Measurements from ENCODE around the gene ATP5MC3.

ATP5MC3 gene

GRCh38 chr2:175167792-175168563 is 13.5 kb downstream of the ATP5MC3 start, which contains the start of gene ATF2:
TSS of gene ATF2 (minus strand) at chr2:175168203. CDS start at chr2:175136443, 31,760 bp downstream.
- DNase-seq (ENCODE audit: low spot score): peak; percentile 100

- DNase-seq (ENCODE audit: low spot score): peak; percentile 52
Observed at GRCh38 chr2:175167076-175167791, 14.3 kb downstream of the ATP5MC3 start.

DNA sequence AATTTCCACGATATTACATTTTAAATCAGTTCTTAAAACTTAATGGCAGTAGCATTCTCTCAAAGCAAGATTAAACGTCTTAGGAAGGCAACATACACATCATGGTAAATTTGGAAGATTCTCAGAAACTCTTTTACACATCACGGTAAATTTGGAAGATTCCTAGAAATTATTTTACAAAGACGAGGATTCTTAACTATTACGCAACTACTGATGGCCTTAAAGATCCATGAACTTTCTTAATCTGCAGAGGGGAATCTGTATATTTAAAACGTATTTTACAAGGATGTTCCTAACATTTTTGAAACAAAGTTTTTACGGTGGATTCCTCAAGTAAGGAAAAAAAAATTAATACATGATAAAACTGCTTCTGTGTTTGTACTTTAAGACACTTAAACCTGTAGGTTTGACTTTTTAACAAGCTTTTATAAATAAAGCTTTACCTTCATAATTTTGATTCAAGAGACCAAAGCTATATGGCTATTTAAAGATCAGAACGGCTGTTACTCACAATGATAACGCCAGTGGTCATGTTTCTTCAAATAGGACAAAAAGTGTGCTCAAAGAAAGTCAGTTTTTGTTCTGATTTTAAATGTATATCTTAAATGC is 15.2 kb downstream of the ATP5MC3 start:
- DNase-seq (ENCODE audit: low spot score): no peak

DNA sequence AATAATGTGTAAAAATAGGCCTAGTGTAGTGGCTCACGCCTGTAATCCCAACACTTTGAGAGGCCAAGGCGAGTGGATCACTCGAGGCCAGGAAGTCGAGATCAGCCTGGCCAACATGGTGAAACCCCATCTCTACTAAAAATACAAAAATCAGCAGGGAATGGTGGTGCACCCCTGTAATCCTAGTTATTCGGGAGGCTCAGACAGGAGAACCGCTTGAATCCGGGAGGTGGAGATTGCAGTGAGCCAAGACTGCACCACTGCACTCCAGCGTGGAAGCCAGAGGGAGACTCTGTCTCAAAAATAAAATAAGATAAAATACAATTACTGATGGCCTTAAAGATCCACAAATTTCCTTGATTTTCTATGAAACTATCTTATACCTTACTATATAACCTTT is 17.3 kb downstream of the ATP5MC3 start:
- no peak for DNase-seq (ENCODE audit: low spot score)

- no peak for DNase-seq (ENCODE audit: low spot score)
Observed at GRCh38 chr2:175158894-175159293, 22.6 kb downstream of the ATP5MC3 start.

GRCh38 chr2:175156534-175156933 is 25.0 kb downstream of the ATP5MC3 start:
- no peak for DNase-seq (ENCODE audit: low spot score)

- DNase-seq (ENCODE audit: low spot score): peak; percentile 75
Observed at GRCh38 chr2:175154661-175155082, 26.8 kb downstream of the ATP5MC3 start.

DNA sequence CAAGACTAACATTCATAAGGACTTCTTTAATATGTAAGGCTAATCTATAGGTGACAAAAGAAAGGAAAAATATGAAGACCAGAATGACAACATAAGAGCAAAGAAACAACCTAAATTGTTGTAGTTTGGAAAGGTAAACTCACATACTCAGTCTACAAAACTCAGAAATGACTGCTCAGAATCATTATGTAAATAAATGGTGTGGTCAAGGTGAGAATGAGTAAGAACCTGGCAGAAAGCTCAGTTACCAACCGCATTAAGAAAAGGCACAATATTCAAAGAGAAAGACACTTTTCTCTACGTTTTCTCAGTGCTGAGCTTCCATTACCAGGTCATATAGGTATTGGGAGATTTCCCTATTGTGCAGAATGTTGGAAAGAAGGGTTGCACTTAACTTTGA is 29.3 kb downstream of the ATP5MC3 start:
- DNase-seq (ENCODE audit: low spot score): peak; percentile 28

DNA sequence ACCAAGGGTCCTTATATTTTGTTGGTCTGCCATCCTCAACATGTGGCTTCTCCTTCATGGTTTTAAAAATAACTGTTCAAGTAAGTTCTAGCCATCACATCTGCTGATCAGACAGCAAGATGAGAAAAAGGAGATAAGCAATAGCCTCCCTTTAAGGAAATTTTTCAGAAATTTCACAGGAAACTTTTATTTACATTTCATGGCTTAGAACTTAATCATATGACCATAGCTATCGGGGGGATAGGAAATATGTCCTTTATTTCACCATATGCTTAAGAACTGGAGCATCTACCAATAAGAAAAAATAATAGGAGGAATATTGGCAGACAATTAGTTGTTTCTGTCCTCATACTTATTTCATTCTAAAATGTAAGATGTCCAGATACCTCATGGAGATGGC is 29.7 kb downstream of the ATP5MC3 start:
- no peak for DNase-seq (ENCODE audit: low spot score)

DNA sequence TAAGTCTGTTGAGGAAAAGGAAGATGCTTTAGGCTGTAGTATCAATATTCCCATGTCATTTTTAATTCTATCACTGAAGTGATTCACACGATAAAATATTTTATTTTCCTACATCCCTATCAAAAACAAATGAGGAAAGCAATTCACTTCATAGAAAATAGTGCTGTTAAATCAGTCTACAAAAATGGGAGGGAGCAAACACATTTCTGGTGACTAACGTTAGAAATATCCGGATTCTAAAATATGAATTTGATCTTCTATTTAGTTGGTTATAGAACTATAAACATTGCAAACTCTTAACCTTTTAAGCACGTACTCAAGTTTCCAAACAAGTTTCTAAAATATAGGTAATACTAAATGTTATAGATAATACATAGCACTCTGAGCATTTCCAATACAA is 34.3 kb downstream of the ATP5MC3 start:
- DNase-seq (ENCODE audit: low spot score): no peak

DNA sequence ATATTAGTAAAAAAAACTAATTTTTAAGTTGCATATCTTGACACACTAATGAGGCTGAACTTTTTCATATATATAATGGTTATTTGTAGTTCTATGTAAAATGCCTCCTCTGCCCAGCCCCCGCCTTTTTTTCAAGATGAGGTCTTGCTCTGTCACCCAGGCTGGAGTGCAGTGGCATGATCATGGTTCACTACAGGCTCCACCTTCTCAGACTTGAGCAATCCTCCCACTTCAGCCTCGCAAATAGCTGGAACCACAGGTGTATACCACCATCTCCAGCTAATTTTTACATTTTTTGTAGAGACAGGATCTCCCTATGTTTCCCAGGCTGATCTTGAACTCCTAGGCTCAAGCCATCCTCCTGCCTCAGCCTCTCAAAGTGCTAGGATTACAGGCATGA is 37.8 kb downstream of the ATP5MC3 start:
- no peak for DNase-seq (ENCODE audit: low spot score)

GRCh38 chr2:175143191-175143590 is 38.3 kb downstream of the ATP5MC3 start:
- DNase-seq (ENCODE audit: low spot score): no peak

DNA sequence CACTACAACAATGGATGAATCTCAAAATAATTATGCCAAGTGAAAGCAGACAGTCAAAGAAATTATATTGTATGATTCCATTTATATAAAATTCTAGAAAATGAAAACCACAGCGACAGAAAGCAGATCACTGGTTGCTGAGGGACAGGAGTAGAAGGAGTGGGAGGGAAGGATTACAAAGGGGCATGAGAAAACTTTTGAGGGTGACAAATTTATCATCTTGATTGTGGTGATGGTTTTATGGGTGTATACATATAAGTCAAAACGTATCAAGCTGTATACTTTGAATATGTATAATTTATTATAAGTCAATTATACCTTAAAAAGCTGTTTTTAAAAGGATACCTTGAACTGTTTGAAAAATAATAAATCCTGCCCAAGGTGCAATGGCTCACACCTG is 41.2 kb downstream of the ATP5MC3 start:
- no peak for DNase-seq (ENCODE audit: low spot score)

DNA sequence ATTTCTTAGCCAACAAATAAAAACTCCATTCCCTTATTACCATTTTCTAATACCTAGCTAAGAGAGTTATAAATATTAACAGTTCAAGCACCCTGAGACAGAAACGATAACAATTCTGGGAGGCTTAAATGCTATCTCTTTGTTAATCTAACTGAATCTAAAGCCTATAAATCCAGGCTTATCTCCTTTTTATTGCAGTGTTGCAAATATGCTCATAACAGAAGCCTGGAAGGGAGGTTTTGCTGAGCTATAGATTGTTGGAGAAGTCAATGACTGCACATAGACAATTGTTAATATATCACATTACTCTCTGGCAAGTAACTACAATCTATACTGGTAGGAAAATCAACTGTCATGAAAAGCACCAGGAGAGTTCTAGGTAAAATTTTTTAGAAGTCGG is 43.7 kb downstream of the ATP5MC3 start:
- no peak for DNase-seq (ENCODE audit: low spot score)

- no peak for DNase-seq (ENCODE audit: low spot score)
Observed at GRCh38 chr2:175136334-175137215, 44.9 kb downstream of the ATP5MC3 start.

- DNase-seq (ENCODE audit: low spot score): no peak
Observed at GRCh38 chr2:175135862-175136261, 45.6 kb downstream of the ATP5MC3 start.

DNA sequence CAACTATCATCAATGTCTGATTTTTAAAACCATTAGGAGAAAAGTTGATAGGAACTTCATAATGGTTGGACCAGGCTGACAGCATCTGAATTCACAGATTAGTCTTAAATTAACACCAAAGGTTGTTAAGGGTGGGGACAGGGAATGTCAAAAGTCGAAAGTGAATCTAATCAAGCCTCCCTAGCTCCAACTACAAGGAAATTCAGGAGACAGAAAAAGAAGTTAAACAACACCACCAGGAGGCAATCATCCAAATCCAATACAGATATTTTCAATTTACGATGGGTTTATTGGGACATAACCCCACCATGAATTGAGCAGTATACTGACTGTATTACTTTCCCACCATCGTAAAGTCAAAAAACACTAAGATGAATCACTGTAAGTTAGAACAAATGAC is 46.3 kb downstream of the ATP5MC3 start:
- DNase-seq (ENCODE audit: low spot score): no peak

- no peak for DNase-seq (ENCODE audit: low spot score)
Observed at GRCh38 chr2:175131252-175131651, 50.3 kb downstream of the ATP5MC3 start.

DNA sequence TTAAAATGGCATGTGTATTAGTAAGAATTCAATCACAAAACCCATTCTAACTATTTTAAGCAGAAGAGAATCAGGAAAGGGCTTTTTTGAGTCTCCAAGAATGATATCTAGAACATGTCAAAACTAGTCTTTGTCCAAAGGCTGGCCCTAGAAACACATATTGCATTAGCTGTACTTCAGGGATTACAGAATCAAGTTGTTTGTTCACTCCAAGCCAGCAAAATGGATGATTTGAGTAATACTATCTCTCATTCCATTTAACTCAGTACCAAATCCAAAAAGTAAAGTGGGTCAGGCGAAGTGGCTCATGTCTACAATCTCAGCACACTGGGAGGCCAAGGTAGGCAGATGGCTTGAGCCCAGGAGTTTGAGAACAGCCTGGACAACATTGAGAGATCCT is 54.8 kb downstream of the ATP5MC3 start:
- no peak for DNase-seq (ENCODE audit: low spot score)
